ENCODE data around the gene NDUFAF3. TPM values are rescaled to one million over a fixed set of nuclear protein-coding genes. Genes with fewer than 3 reads are reported as not detected.
A peak's percentile ranks its signal among the peaks of the same experiment; 100 is the strongest.

NDUFAF3 gene
- total and polyA plus RNA-seq, 10 of the 15 experiments (the other 5 are each of a cell fraction or from before 2014, with no cell fraction given), result 25.4 to 228 (median 63.9) TPM

DNA sequence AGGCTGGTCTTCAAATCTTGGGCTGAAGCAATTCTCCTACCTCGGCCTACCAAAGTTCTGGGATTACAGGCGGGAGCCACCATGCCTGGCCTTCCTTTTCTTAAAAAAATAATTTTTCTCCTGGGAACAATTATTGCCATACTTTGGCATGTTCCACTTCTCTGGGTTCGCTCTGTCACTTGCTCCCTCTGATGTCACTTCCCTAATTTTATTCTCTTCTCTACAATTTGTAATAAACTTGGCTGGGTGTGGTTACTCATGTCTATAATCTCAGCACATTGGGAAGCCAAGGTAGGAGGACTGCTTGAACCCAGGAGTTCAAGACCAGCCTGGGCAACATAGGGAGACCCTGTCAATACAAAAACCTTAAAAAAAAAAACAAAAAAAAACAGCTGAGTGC lies 13.4 kb downstream of the NDUFAF3 start (continued):
- TF ChIP-seq RFX5 (IDR thresholded peaks at IDR 0.05; ENCODE audit: low read depth, low read length), result no peak

DNA sequence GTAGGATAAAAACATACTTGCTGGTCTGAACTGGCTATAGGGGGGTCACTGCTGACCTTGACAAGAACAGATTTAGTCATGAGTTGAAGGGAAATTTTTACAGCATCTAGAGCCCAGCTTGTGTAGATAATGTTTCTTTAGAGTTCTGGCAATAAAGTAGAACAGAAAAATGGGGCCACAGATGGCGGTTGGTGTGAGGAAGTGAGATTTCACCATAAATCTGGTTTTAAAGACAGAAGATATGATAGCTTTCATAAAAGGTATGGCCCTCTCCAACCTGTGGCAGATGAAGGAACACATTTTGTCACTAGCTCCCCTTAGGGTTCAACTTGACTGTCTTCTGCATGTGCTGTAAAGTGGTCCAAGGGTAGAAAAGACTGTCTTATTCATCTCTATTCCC lies 31.6 kb downstream of the NDUFAF3 start:
- intact Hi-C loops (cut with micrococcal nuclease; ENCODE audit: unreplicated experiment), result no loop called here
- in situ Hi-C loops (cut with MboI), result no loop called here
- DNase-seq (ENCODE audit: low read depth, low spot score) (no peak), ATAC-seq (no peak), FAIRE-seq (no peak)
- no peaks in the 10 kb centered on the region for H3K79me2 ChIP-seq (ENCODE audit: control insufficient read depth, insufficient read depth, low read length)
- ChIA-PET POLR2A (no interaction called here), SMC1A (ENCODE audit: uncharacterized antibody, unreplicated experiment) (interaction anchor here (1.0 kb wide), 1 partner anchor 12 kb away, joined by 3 read pairs; no protein-coding TSS in a partner anchor), CTCF (interaction anchor here (1.0 kb wide), 1 partner anchor 66 kb away, joined by 3 read pairs; no protein-coding TSS in a partner anchor), RAD21 (ENCODE audit: unreplicated experiment) (interaction anchor here (0.8 kb wide), 1 partner anchor 64 kb away, joined by 4 read pairs; no protein-coding TSS in a partner anchor)
- H2AFZ ChIP-seq (ENCODE audit: control insufficient read depth, low read depth, low read length), result no peak overlapping the region
- no peak overlapping the region for H3K27ac ChIP-seq (ENCODE audit: control insufficient read depth, insufficient read depth)
- no peak overlapping the region for H3K4me2 ChIP-seq (ENCODE audit: control insufficient read depth, insufficient read depth)
- H3K27me3 ChIP-seq (replicated peaks in 1 of 2; ENCODE audit: control insufficient read depth in 2 of 2, insufficient read depth in 2 of 2, low read length in 1 of 2), result no peaks in the 10 kb centered on the region
- H3K9ac ChIP-seq (ENCODE audit: control insufficient read depth, insufficient read depth, low read length), result no peak overlapping the region
- H3K9me3 ChIP-seq (replicated peaks; ENCODE audit: control insufficient read depth, insufficient read depth, low read length), result no peaks in the 10 kb centered on the region
- peaks cover 15 to 24% of the 10 kb centered on the region in 2 experiments for H3K36me3 ChIP-seq (ENCODE audit: control insufficient read depth in 2 of 2, insufficient read depth in 2 of 2, low read length in 1 of 2)
- H3K4me3 ChIP-seq, result no peak overlapping the region
- WGBS (ENCODE audit: insufficient coverage, insufficient replicate concordance, low lambda C conversion rate, missing lambda C conversion rate), result 89% methylated on average over 1 of the region's 1 CpG
- TSS peak; percentile 61 for BruUV-seq (replicated peaks)
- TF ChIP-seq LARP7 (IDR thresholded peaks at IDR 0.05), result no peak
- TF ChIP-seq SPI1 (IDR thresholded peaks at IDR 0.05; ENCODE audit: borderline replicate concordance, insufficient read depth, low read depth, low read length), result peak; percentile 58; the same call in 1 of the 2 replicates
- no peak for TF ChIP-seq MAX (IDR thresholded peaks at IDR 0.05; ENCODE audit: low read depth, low read length)
- TF ChIP-seq FOXK2 (IDR thresholded peaks at IDR 0.05), result no peak
- no peak for TF ChIP-seq ETV6 (conservative IDR thresholded peaks at IDR 0.05 in 1 of 2, IDR thresholded peaks at IDR 0.05 in 1 of 2; ENCODE audit: borderline replicate concordance in 1 of 2, low read depth in 1 of 2)
- TF ChIP-seq MEF2B (IDR thresholded peaks at IDR 0.05; ENCODE audit: partially characterized antibody, poor library complexity, severe bottlenecking), result no peak
- TF ChIP-seq CBX3 (IDR thresholded peaks at IDR 0.05; ENCODE audit: borderline replicate concordance, low read depth), result no peak
- H4K20me1 ChIP-seq (ENCODE audit: control insufficient read depth, insufficient read depth), result no peaks in the 10 kb centered on the region
- no peaks in the 10 kb centered on the region for H3K4me1 ChIP-seq (ENCODE audit: control insufficient read depth, insufficient read depth, low read length)

All from GM12878 (cell line).